HepG2 (cell line): ENCODE results near the gene MYL11. TPM values are rescaled to one million over a fixed set of nuclear protein-coding genes. Genes with fewer than 3 reads are reported as not detected.

Experiments used
- ATF7 ChIP-seq, 2 experiments: fragments of 450-650 bp in 1 of 2; sonication (generic) in 1 of 2; formaldehyde crosslinking in 1 of 2; IDR thresholded peaks; 2 replicates each; pipeline versions ENCODE4 v1.4.0 to v1.6.1; 2016 to 2020; ENCODE audit warnings: antibody characterized with exemption in 1 of 2, mild to moderate bottlenecking in 1 of 2, missing genetic modification reagents in 1 of 2
- BCL6 ChIP-seq: IDR thresholded peaks from 2 replicates; pipeline ENCODE4 v1.6.1; 2016; ENCODE audit warnings: missing genetic modification reagents, missing compliant biosample characterization
- CBX5 ChIP-seq: sonication (generic); formaldehyde crosslinking; IDR thresholded peaks from 2 replicates; pipeline ENCODE4 v1.4.0; 2020; ENCODE audit warnings: missing genetic modification reagents, borderline replicate concordance
- CSRNP2 ChIP-seq: sonication (generic); formaldehyde crosslinking; conservative IDR thresholded peaks from 2 replicates; pipeline ENCODE4 v1.8.0; 2022; ENCODE audit warnings: low read depth, missing genetic modification reagents
- ERF ChIP-seq: IDR thresholded peaks from 2 replicates; pipeline ENCODE4 v1.6.1; 2018; ENCODE audit warnings: missing biosample characterization, missing genetic modification reagents
- GLI4 ChIP-seq: sonication (generic); formaldehyde crosslinking; IDR thresholded peaks from 2 replicates; pipeline ENCODE4 v1.5.1; 2020; ENCODE audit warnings: missing genetic modification reagents, mild to moderate bottlenecking, moderate library complexity, borderline replicate concordance
- HHEX ChIP-seq: IDR thresholded peaks from 2 replicates; pipeline ENCODE4 v1.6.1; 2016; ENCODE audit warnings: control low read depth
- MAF1 ChIP-seq: sonication (generic); formaldehyde crosslinking; IDR thresholded peaks from 2 replicates; pipeline ENCODE4 v1.5.0; 2020; ENCODE audit warnings: missing genetic modification reagents, borderline replicate concordance
- MED13 ChIP-seq: sonication (generic); formaldehyde crosslinking; IDR thresholded peaks from 2 replicates; pipeline ENCODE4 v1.5.0; 2020; ENCODE audit warnings: missing genetic modification reagents
- MED8 ChIP-seq: sonication (generic); formaldehyde crosslinking; IDR thresholded peaks from 2 replicates; pipeline ENCODE4 v1.8.1; 2023; ENCODE audit warnings: mild to moderate bottlenecking, missing genetic modification reagents; ENCODE audit not compliant: insufficient replicate concordance
- MLLT10 ChIP-seq: sonication (generic); formaldehyde crosslinking; IDR thresholded peaks from 2 replicates; pipeline ENCODE4 v1.4.0; 2020; ENCODE audit warnings: missing genetic modification reagents
- MXD3 ChIP-seq: IDR thresholded peaks from 2 replicates; pipeline ENCODE4 v1.6.1; 2016; ENCODE audit warnings: mild to moderate bottlenecking, missing biosample characterization, missing genetic modification reagents
- NFKB2 ChIP-seq: sonication (generic); formaldehyde crosslinking; IDR thresholded peaks from 2 replicates; pipeline ENCODE4 v1.4.0; 2020; ENCODE audit warnings: missing genetic modification reagents, borderline replicate concordance
- RBM22 ChIP-seq: fragments of 200-400 bp; formaldehyde crosslinking; optimal IDR thresholded peaks from 2 replicates; pipeline ENCODE3; 2017; ENCODE audit warnings: mild to moderate bottlenecking, low read length, moderate library complexity
- SCMH1 ChIP-seq: sonication (generic); formaldehyde crosslinking; IDR thresholded peaks from 2 replicates; pipeline ENCODE4 v1.9.0; 2021; ENCODE audit warnings: missing genetic modification reagents, mild to moderate bottlenecking, borderline replicate concordance
- THRA ChIP-seq: sonication (generic); formaldehyde crosslinking; IDR thresholded peaks from 2 replicates; pipeline ENCODE4 v1.4.0; 2020; ENCODE audit warnings: missing genetic modification reagents, borderline replicate concordance
- TOE1 ChIP-seq: sonication (generic); formaldehyde crosslinking; IDR thresholded peaks from 2 replicates; pipeline ENCODE4 v1.4.0; 2020; ENCODE audit warnings: mild to moderate bottlenecking, missing genetic modification reagents
- ZBTB8A ChIP-seq: sonication (generic); formaldehyde crosslinking; IDR thresholded peaks from 2 replicates; pipeline ENCODE4 v1.4.0; 2020; ENCODE audit warnings: mild to moderate bottlenecking, low read depth, missing genetic modification reagents, borderline replicate concordance
- ZNF333 ChIP-seq: sonication (generic); formaldehyde crosslinking; IDR thresholded peaks from 2 replicates; pipeline ENCODE4 v1.4.0; 2020; ENCODE audit warnings: mild to moderate bottlenecking, missing genetic modification reagents, borderline replicate concordance
- ZNF567 ChIP-seq: sonication (generic); formaldehyde crosslinking; IDR thresholded peaks from 2 replicates; pipeline ENCODE4 v1.8.1; 2023; ENCODE audit warnings: mild to moderate bottlenecking, missing genetic modification reagents, borderline replicate concordance
- ZNF572 ChIP-seq: sonication (generic); formaldehyde crosslinking; IDR thresholded peaks from 2 replicates; pipeline ENCODE4 v1.5.1; 2020; ENCODE audit warnings: mild to moderate bottlenecking, missing genetic modification reagents
- ZNF841 ChIP-seq: sonication (generic); formaldehyde crosslinking; IDR thresholded peaks from 2 replicates; pipeline ENCODE4 v1.8.1; 2023; ENCODE audit warnings: missing genetic modification reagents, borderline replicate concordance
- ZNF883 ChIP-seq: sonication (generic); formaldehyde crosslinking; IDR thresholded peaks from 2 replicates; pipeline ENCODE4 v1.5.1; 2020; ENCODE audit warnings: mild to moderate bottlenecking, missing genetic modification reagents; ENCODE audit errors: not compliant biosample characterization
- ZSCAN25 ChIP-seq: sonication (generic); formaldehyde crosslinking; IDR thresholded peaks from 2 replicates; pipeline ENCODE4 v1.8.0; 2022; ENCODE audit warnings: mild to moderate bottlenecking, missing genetic modification reagents
- polyA plus RNA-seq, 8 experiments: library from polyadenylated mRNA; depleted of rRNA in 3 of 8; stranded (reverse) in 7 of 8; unstranded in 1 of 8; fragments of >200 nt; fragmentation: Illumina TruSeq in 4 of 8; extraction: Trizol in 4 of 8; gene quantifications; 2 replicates each; pipeline versions ENCODE4 v1.2.1 to v1.2.3, GENCODE V29; 2011 to 2016; ENCODE audit warnings: low read depth in 4 of 8, missing spikeins in 1 of 8, mixed read lengths in 1 of 8; ENCODE audit not compliant: insufficient read depth in 1 of 8
- total RNA-seq, 5 experiments: library from RNA; depleted of rRNA; stranded (reverse); fragments of >200 nt; fragmentation: Illumina TruSeq; extraction: Trizol; gene quantifications; 2 replicates each; pipeline ENCODE4 v1.2.3, GENCODE V29; 2016; ENCODE audit warnings: low read depth in 1 of 5
- TF ChIP-seq, protein P1 (sequence below): sonication (generic); formaldehyde crosslinking; IDR thresholded peaks from 2 replicates; pipeline ENCODE4 v1.5.0; 2020; ENCODE audit warnings: missing genetic modification reagents

The MYL11 gene
- total and polyA plus RNA-seq, 2 of the 13 experiments (the other 11 are each of a cell fraction or from before 2014, with no cell fraction given): not detected

DNA sequence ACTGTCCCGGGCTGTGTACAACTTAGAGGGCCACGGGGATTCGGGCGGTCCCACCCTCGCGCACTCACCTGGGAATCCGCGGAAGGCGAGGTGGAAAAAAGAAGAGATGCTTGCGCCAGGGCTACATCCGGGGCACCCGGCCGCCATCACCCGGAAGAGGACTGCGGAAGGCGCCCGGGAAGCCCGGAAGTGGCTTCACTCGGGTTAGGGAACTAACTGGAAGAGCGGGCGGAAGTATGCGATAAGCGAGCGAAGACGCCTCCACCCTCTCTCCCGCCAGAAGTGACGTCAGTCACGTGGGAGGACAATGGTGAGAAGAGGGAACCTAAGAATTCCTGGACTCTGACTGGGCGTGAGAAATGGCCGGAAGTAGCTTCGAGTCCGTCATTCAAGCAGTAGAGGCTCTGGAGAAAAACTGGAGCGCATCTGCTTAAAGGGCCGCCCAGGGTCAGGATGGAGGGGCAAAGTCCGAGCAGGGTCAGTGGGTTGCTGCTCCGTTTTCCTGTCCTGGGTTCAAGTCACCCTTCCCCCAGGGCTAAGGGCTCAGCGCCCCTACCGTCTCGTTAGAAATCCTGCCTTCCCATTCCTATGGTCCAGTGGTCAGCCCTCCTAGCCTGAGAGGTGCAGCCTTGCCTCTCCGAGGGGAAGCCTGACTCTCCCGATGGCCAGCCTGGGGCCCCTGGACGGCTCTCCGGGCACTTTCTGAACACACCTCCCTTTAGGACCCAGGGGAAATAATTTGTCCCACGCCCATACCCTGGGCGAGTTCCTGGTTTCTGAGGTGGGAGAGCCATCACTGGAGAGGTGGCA lies 19.3 kb upstream of the MYL11 start, which contains the start of gene CD2BP2 (continued):
- TF ChIP-seq ATF7 (IDR thresholded peaks at IDR 0.05): peak; percentile 98
- TF ChIP-seq ATF7 (CRISPR knock-in tag; IDR thresholded peaks at IDR 0.05): peak; percentile 94; the same call in 1 of the 2 replicates
- peak; percentile 10; the same call in 1 of the 2 replicates for TF ChIP-seq HHEX
- TF ChIP-seq ZNF333 (CRISPR knock-in tag): no peak
- peak; percentile 38 for TF ChIP-seq THRA (CRISPR knock-in tag)
- 0 out of 2 replicates have a peak, but pooled peaks have one; percentile 38 for TF ChIP-seq MED13 (CRISPR knock-in tag)
- 0 out of 2 replicates have a peak, but pooled peaks have one; percentile 9 for TF ChIP-seq MXD3 (CRISPR knock-in tag)
- no peak; the same call in 1 of the 2 replicates for TF ChIP-seq CBX5 (CRISPR knock-in tag)
- TF ChIP-seq ZNF841 (CRISPR knock-in tag): no peak
- TF ChIP-seq RBM22: peak; percentile 82
- peak; percentile 37; the same call in 1 of the 2 replicates for TF ChIP-seq ZNF572 (CRISPR knock-in tag)
- peak; percentile 50 for TF ChIP-seq MAF1
- TF ChIP-seq NFKB2 (CRISPR knock-in tag): 0 out of 2 replicates have a peak, but pooled peaks have one; percentile 28
- TF ChIP-seq BCL6 (CRISPR knock-in tag): 0 out of 2 replicates have a peak, but pooled peaks have one; percentile 29
- no peak for TF ChIP-seq SCMH1
- TF ChIP-seq TOE1 (CRISPR knock-in tag): peak; percentile 25; the same call in 1 of the 2 replicates
- no peak; the same call in 1 of the 2 replicates for TF ChIP-seq ZSCAN25 (CRISPR knock-in tag)
- peak; percentile 65 for TF ChIP-seq MED8
- no peak for TF ChIP-seq CSRNP2 (CRISPR knock-in tag)
- TF ChIP-seq ZNF567 (CRISPR knock-in tag): peak; percentile 41; the same call in 1 of the 2 replicates
- 0 out of 2 replicates have a peak, but pooled peaks have one; percentile 29 for TF ChIP-seq ZBTB8A (CRISPR knock-in tag)
- no peak for TF ChIP-seq MLLT10 (CRISPR knock-in tag)
- peak; percentile 19; the same call in 1 of the 2 replicates for TF ChIP-seq GLI4 (CRISPR knock-in tag)
- TF ChIP-seq, protein P1, sequence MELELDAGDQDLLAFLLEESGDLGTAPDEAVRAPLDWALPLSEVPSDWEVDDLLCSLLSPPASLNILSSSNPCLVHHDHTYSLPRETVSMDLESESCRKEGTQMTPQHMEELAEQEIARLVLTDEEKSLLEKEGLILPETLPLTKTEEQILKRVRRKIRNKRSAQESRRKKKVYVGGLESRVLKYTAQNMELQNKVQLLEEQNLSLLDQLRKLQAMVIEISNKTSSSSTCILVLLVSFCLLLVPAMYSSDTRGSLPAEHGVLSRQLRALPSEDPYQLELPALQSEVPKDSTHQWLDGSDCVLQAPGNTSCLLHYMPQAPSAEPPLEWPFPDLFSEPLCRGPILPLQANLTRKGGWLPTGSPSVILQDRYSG (CRISPR knock-in tag): peak; percentile 67; the same call in 1 of the 2 replicates
- TF ChIP-seq ERF (CRISPR knock-in tag): peak; percentile 91
- TF ChIP-seq ZNF883 (CRISPR knock-in tag): peak; percentile 19
